Esophagus muscularis mucosa (tissue), 4 donors: ENCODE measurements around the gene RFXAP. TPM values are rescaled to one million over a fixed set of nuclear protein-coding genes. Genes with fewer than 3 reads are reported as not detected.

Source experiments
- DNase-seq: peaks from one replicate; pipeline ENCODE4 v3.0.0-alpha.2; 2017; ENCODE audit errors: extremely low spot score
- H3K27ac ChIP-seq, 4 donors: fragments of 200-600 bp; sonication (generic); replicated peaks in 1 of 4; 1 replicate in 3 of 4; 2 replicates in 1 of 4; pipeline ENCODE4 v1.5.1; 2016 to 2019; ENCODE audit warnings: mild to moderate bottlenecking in 1 of 4
- H3K27me3 ChIP-seq, 4 donors: fragments of 200-600 bp; sonication (generic); one replicate each; pipeline versions ENCODE4 v1.5.1 to v1.6.0; 2016 to 2019
- H3K36me3 ChIP-seq, 4 donors: fragments of 200-600 bp; sonication (generic); one replicate each; pipeline ENCODE4 v1.5.1; 2016 to 2019
- H3K4me1 ChIP-seq, 4 donors: fragments of 200-600 bp; sonication (generic); one replicate each; pipeline ENCODE4 v1.5.1; 2016 to 2019
- H3K4me3 ChIP-seq, 4 donors: fragments of 200-600 bp; sonication (generic); 1 replicate in 2 of 4; 2 replicates in 2 of 4; pipeline ENCODE4 v1.5.1; 2016 to 2019; ENCODE audit warnings: mild to moderate bottlenecking in 4 of 4, moderate library complexity in 1 of 4
- H3K9me3 ChIP-seq, 4 donors: fragments of 200-600 bp; sonication (generic); 1 replicate in 3 of 4; 2 replicates in 1 of 4; pipeline ENCODE4 v1.5.1; 2016 to 2019
- CTCF ChIP-seq, 3 experiments: fragments of 200-600 bp in 2 of 3; fragments of 450-650 bp in 1 of 3; sonication (generic) in 2 of 3; IDR thresholded peaks; one replicate each; pipeline ENCODE4 v1.5.1; 2017 to 2019; ENCODE audit warnings: antibody characterized with exemption in 3 of 3, mild to moderate bottlenecking in 2 of 3, moderate library complexity in 1 of 3
- EP300 ChIP-seq: sonication (generic); formaldehyde crosslinking; IDR thresholded peaks from one replicate; pipeline ENCODE4 v1.6.1; 2017; ENCODE audit warnings: antibody characterized with exemption
- POLR2A ChIP-seq: fragments of 450-650 bp; IDR thresholded peaks from one replicate; pipeline ENCODE4 v1.6.1; 2017; ENCODE audit warnings: antibody characterized with exemption, moderate library complexity, mild to moderate bottlenecking, low read depth
- POLR2AphosphoS5 ChIP-seq, 2 donors: sonication (generic); formaldehyde crosslinking; IDR thresholded peaks; one replicate each; pipeline ENCODE4 v1.6.1; 2017; ENCODE audit warnings: antibody characterized with exemption in 2 of 2
- WGBS: methylation state at CpG from one replicate; pipeline ENCODE4 v1.1.5; 2018; 5-methylcytosine and 5-hydroxymethylcytosine counted together
- intact Hi-C: fragments of 100-400 bp; cut with DNase I; formaldehyde crosslinking; loops from one replicate; pipeline ENCODE4 v1.15.1; 2023
- total RNA-seq, 4 donors: library from RNA; depleted of rRNA; stranded (reverse); fragments of >200 nt; gene quantifications; one replicate each; pipeline versions ENCODE4 v1.1.0 to v1.2.1, GENCODE V29; 2016

The RFXAP gene
- total RNA-seq, 4 donors from 2014 or later, result 3.3 to 4.6 (median 4.2) TPM

GRCh38 chr13:36840718-36841250, 21.8 kb downstream of the RFXAP start:
- WGBS, result 62% methylated on average over 3 of the region's 3 CpGs
- Histone ChIP-seq H3K36me3 (peaks cover 0 to 5% (median 2%) of the 10 kb centered on the region in 4 donors), H3K4me1 (peaks cover 0 to 12% (median 4%) of the 10 kb centered on the region in 4 donors), H3K27me3 (no peaks in the 10 kb centered on the region), H3K4me3 (no peak overlapping the region), H3K27ac (no peak overlapping the region), H3K9me3 (no peaks in the 10 kb centered on the region)
- TF ChIP-seq CTCF (IDR thresholded peaks at IDR 0.05), result no peak
- TF ChIP-seq POLR2AphosphoS5 (IDR thresholded peaks at IDR 0.05), result no peak
- TF ChIP-seq POLR2A, result no peak
- TF ChIP-seq EP300, result no peak
- DNase-seq, result no peak
- intact Hi-C loops, result no loop called here

- Histone ChIP-seq H3K27me3 (no peaks in the 10 kb centered on the region), H3K9me3 (no peaks in the 10 kb centered on the region), H3K4me1 (peaks cover 0 to 12% (median 4%) of the 10 kb centered on the region in 4 donors), H3K4me3 (no peak overlapping the region), H3K36me3 (peaks cover 0 to 8% (median 2%) of the 10 kb centered on the region in 4 donors), H3K27ac (no peak overlapping the region)
- TF ChIP-seq POLR2A (no peak), EP300 (no peak), POLR2AphosphoS5 (IDR thresholded peaks at IDR 0.05) (no peak), CTCF (IDR thresholded peaks at IDR 0.05) (no peak)
- no peak for DNase-seq
- intact Hi-C loops, result no loop called here
- 80% methylated on average over 5 of the region's 5 CpGs for WGBS
Observed at GRCh38 chr13:36841391-36841790, 22.4 kb downstream of the RFXAP start.

- WGBS, result 57% methylated on average over 9 of the region's 9 CpGs
Observed at GRCh38 chr13:36847606-36848005, 28.6 kb downstream of the RFXAP start.

GRCh38 chr13:36848199-36848982, 29.4 kb downstream of the RFXAP start:
- Histone ChIP-seq H3K9me3 (no peaks in the 10 kb centered on the region), H3K36me3 (peaks cover 0 to 45% (median 18%) of the 10 kb centered on the region in 4 donors), H3K27me3 (no peaks in the 10 kb centered on the region), H3K27ac (no peak overlapping the region), H3K4me1 (peaks cover 5 to 12% (median 7%) of the 10 kb centered on the region in 4 donors), H3K4me3 (no peak overlapping the region)
- TF ChIP-seq POLR2AphosphoS5 (IDR thresholded peaks at IDR 0.05) (no peak), CTCF (IDR thresholded peaks at IDR 0.05) (peak in 2 of 3 experiments; percentile 10 to 18)
- DNase-seq, result no peak
- WGBS, result 63% methylated on average over 4 of the region's 6 CpGs
- intact Hi-C loops, result no loop called here

More at GRCh38 chr13:36847606-36848005, 28.6 kb downstream of the RFXAP start:
- intact Hi-C loops, result no loop called here
- TF ChIP-seq POLR2A (no peak), EP300 (no peak), POLR2AphosphoS5 (IDR thresholded peaks at IDR 0.05) (no peak)
- Histone ChIP-seq H3K4me1 (peaks cover 5 to 12% (median 7%) of the 10 kb centered on the region in 4 donors), H3K36me3 (peaks cover 0 to 37% (median 10%) of the 10 kb centered on the region in 4 donors), H3K9me3 (no peaks in the 10 kb centered on the region), H3K27ac (no peak overlapping the region), H3K27me3 (no peaks in the 10 kb centered on the region), H3K4me3 (no peak overlapping the region)
- DNase-seq, result no peak

GRCh38 chr13:36850790-36851438, 31.9 kb downstream of the RFXAP start:
- Histone ChIP-seq H3K4me1 (peaks cover 5 to 12% (median 7%) of the 10 kb centered on the region in 4 donors), H3K27me3 (no peaks in the 10 kb centered on the region), H3K36me3 (peaks cover 0 to 47% (median 19%) of the 10 kb centered on the region in 4 donors), H3K27ac (no peak overlapping the region), H3K9me3 (no peaks in the 10 kb centered on the region), H3K4me3 (no peak overlapping the region)
- intact Hi-C loops, result no loop called here
- 90% methylated on average over 13 of the region's 13 CpGs for WGBS
- no peak for DNase-seq
- no peak for TF ChIP-seq EP300
- no peak for TF ChIP-seq POLR2A
- no peak for TF ChIP-seq POLR2AphosphoS5 (IDR thresholded peaks at IDR 0.05)
- TF ChIP-seq CTCF (IDR thresholded peaks at IDR 0.05), result peak in 1 of 3 experiments; percentile 27
